NCI-H2196 (cell line): Measurements from ENCODE around the gene FOLR1.

Experiments used
- DNase-seq: peaks from one replicate; lab custom pipeline; 2025; ENCODE audit not compliant: unreplicated experiment; lab: John Stamatoyannopoulos, UW

FOLR1 gene

GRCh38 chr11:72245263-72245816 is 53.4 kb downstream of the FOLR1 start:
- no peak for DNase-seq
